ENCODE results near the gene LHFPL6.
A peak's percentile ranks its signal among the peaks of the same experiment; 100 is the strongest.

LHFPL6 gene

DNA sequence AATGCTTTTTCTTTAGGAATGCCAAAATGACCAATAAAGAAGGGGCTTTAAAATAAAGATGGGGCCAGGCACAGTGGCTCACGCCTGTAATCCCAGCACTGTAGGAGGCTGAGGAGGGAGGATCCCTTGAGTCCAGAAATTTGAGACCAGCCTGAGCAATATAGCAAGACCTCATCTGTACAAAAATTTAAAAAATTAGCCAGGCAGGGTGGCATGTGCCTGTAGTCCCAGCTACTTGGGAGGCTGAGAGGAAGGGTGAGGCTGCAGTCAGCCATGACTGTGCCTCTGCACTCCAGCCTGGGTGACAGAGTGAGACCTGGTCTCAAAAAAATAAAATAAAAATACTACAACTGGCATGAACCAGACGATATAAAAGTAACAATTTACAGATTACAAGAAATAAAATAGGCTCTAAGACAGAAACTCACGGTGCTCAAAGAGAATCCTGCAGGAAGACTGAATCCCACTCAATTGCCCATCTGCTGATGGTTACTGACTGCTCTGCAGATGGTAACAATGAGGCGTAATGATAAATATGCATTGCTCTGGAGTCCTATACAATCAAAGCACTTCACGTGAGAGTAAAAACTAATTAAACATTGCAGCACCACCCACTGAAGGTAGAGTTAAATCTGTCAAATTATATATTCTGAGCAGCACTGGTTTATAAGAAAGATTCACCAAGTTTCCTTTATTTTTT lies 93.2 kb downstream of the LHFPL6 start:
- no peak for FAIRE-seq

DNA sequence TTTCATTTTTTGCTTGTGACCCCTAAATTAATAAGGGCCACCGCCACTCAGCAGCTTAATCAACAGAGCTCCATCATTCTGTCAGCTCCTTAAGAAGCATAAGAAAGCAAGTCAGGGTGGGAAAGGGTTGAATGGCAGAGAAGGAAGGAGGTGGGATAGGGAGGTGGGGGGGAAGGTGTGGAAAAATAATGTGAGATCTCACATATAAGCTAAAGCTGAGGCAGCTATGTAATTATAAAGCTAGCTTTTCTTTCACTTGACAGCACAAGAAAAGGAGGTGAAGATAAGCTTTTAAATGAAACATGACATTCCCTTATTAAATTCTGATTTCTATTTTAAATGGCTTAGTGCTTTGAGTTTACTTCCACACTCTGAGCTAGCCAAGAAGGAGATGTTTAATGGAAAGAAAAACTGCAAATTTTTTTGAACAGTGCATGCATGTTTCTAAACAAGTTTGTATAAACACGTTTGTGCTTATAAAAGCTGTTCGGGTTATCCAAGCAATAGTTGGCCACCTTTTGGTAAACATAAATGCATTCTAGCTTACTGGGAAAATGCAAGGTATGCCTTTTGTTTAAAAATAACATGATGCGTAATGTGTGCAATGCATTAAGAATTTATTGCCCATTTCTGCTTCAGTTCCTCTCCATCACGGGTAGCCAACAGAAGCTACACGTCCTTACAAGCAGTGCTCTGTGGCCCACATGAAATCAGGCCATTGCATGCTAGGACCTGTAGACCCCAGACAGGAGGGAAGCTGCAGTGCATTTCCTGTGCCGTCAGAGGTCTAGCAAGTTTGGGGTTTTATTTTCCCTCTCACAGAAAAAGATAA lies 96.2 kb downstream of the LHFPL6 start:
- peak; percentile 70 for FAIRE-seq

- no peak for FAIRE-seq
Observed at GRCh38 chr13:39505151-39505550, 97.8 kb downstream of the LHFPL6 start.

- FAIRE-seq: no peak
Observed at GRCh38 chr13:39503048-39503447, 99.9 kb downstream of the LHFPL6 start.

DNA sequence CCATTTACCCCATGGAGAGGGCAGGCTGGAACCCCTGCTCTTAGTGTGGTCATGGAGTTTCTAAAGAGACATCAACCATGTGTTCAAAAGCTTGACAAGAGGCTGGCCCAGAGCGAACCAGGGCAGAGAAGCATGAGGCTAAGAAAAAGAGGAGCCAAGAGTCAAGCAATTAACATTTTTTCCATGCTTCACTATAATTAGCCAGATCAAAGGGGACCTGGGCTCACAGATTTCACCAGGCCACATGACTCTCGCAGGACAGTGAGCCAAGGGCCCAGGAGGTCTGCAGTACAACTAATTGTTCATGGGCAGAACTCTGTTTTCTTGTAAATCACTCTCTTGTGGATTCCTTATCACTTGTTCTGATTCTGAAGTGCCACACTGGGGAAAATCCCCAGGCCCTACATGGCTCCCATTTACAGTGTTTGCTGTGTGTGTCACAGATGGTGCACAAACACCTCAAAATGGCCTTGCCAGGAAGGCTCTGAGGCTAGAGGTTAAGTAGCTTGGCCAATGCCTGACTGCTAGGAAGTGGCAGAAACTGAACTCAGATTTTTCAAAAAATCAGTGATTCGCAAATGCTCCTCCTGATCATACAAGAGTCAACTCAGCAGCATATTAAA lies 101.2 kb downstream of the LHFPL6 start:
- no peak for FAIRE-seq

DNA sequence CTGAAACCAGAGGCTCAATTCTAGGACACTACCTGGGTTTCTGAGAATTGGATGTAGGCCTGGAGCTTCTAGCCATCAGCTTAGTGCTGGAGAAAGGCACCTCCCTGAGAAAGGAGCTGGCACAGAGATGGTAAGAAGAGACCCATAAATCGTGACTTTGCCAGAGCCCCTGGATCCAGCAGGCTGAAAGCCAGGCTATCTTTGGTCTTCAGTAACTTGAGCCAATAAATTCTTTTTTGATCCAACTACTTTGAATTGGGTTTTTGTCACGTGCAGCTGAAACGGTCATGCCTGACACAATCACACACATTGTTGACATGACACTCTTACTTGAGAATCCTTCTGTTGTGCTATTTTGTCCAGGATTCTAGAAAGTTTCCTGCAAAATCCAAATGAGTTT lies 103.4 kb downstream of the LHFPL6 start:
- no peak for FAIRE-seq

DNA sequence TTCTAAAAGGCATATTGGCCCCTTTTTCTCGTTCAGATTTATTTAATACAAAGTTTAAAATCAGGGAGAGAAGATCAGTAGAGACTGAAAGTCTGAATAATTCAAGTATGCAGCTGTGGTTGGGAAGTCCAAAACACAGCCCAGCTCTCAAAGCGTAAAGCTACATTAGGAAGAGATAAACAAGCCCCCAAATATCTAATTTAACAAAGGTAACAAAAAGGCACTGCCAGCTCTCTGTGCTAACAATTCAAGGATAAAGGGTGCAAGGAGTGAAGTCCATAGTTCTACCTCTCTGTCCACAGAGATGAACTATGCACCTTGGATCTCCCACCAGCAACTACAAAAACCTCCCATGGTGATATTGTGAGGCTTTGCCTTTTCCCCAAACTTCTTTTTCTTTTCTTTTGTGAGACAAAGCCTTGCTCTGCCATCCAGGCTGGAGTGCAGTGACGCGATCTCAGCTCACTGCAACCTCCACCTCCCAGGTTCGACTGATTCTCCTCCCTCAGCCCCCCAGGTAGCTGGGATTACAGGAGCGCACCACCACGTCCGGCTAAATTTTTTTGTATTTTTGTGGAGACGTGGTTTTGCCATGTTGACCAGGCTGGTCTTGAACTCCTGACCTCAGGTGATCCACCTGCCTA lies 104.4 kb downstream of the LHFPL6 start:
- FAIRE-seq: no peak

- FAIRE-seq: no peak
Observed at GRCh38 chr13:39496506-39496905, 106.5 kb downstream of the LHFPL6 start.

DNA sequence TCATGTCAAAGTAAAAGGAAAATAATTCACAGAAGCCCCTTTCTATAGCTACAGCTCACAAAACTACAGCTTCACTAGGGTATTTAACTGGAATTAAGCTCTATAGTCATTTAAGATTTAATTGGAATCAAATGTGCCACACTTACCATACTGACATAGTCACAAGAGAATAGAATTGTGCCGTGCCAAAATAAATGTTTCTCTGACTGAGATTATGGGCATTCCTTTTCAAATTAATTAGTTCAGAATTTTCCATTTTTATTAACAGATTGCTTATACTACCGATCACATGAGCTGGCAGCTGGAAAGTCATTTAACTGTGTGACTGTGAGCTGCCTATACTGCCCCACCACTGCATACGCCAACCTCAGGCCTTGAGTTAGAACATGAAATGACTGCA lies 108.4 kb downstream of the LHFPL6 start:
- no peak for FAIRE-seq

GRCh38 chr13:39494006-39494405 lies 109.0 kb downstream of the LHFPL6 start:
- no peak for FAIRE-seq

- no peak for FAIRE-seq
Observed at GRCh38 chr13:39490136-39490535, 112.9 kb downstream of the LHFPL6 start.

GRCh38 chr13:39486758-39487157 lies 116.2 kb downstream of the LHFPL6 start:
- FAIRE-seq: no peak

DNA sequence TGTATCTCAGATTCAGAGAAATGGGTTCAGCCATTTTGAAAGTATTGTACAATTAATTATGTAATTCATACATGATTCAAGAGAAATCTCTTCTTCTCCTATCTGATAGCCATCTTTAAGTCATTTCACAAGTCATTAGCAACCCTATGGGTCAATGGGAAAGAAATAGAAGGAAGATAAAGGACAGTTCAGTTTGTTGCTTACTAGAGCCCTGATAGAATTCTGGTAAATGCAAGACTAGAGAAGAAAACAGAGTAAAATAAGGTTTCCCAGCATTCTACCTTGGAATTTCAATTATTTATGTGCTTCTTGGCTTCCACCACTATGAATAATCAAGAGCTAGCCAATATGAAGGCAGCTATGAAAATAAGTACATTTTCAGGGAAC lies 117.7 kb downstream of the LHFPL6 start:
- no peak for FAIRE-seq

GRCh38 chr13:39484506-39485313 lies 118.3 kb downstream of the LHFPL6 start:
- FAIRE-seq: no peak

DNA sequence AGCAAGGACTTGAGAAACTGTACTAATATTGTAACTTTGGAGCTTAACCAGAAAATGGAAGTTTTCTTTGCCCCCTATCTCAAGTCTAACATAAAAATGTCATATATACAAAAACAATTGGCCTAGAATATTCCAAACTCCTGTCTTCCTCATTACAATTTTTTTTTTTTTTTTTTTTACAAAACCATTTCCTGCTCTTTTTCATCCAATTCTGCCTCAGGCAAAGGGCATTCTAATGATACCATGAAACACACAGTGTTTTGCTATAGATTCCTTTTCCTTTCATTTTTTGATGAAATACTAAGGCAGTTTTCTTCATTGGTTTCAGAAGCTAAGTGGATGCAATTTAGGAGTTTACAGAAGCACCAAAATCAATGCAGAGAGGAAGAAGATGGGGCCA lies 119.7 kb downstream of the LHFPL6 start:
- no peak for FAIRE-seq

GRCh38 chr13:39481491-39481890 lies 121.5 kb downstream of the LHFPL6 start:
- FAIRE-seq: no peak

DNA sequence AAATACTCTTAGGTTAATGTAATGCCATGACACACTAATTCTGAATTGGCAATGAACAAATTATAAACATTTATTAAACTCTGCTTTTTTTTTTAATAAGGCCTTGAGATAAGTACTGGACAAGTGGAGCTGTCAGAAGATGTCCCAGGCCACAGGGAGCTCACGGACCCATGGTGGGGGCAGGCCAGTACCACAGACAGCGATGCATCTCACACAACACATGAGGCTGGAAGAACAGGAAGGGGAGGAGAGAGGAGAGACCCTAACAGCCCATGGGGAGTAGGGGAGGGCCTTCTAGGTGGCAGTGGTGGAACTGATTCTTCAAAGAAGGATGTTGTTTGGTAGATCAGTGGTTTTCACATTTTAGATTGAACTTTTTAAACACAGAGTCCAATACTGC lies 128.4 kb downstream of the LHFPL6 start:
- no peak for FAIRE-seq

GRCh38 chr13:39469676-39470075 lies 133.3 kb downstream of the LHFPL6 start:
- FAIRE-seq: no peak

DNA sequence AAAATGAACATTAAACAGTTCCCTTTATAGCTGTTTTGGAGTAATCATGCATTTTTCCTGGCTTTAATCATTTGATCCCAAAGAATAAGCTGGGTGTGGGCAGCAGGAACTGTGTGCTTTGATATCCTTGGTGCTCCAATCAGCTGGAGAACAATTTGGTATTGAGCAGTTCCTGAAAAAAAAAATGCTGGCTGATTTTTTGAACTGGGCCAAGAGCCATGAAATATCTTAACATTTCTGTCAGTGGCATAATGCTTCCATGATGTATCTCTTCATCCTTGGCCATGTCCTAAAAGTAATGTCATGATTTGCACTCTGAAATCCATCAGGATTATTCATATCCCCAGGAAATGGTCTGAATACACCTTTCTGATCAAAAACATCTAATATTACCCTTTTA lies 134.7 kb downstream of the LHFPL6 start:
- no peak for FAIRE-seq

- FAIRE-seq: no peak
Observed at GRCh38 chr13:39463611-39464010, 139.4 kb downstream of the LHFPL6 start.

GRCh38 chr13:39462906-39463305 lies 140.1 kb downstream of the LHFPL6 start:
- no peak for FAIRE-seq

DNA sequence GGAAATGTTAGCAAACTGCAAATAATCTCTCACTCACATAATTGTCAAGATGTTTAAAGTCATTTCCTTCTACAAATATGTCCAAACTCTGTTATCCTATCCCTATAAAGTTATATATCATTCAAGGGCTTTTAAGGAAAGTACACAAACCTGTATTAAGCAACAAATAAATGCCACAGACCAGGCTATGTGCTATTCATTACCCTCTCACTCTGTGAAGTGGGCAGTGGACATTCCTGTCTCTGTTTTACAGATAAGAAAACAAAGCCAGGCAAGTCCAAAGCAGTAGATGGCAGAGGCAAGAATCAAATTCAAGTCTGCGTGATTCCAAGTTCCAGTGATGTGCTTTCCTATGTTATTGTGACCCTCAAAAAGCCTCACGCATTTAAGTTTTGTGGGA lies 140.6 kb downstream of the LHFPL6 start:
- no peak for FAIRE-seq

Data from endometrium (tissue), 2 donors.